Panc1 (cell line): ENCODE results near the gene PTRHD1.

Experiments used
- POLR2AphosphoS5 ChIP-seq: IDR thresholded peaks from 2 replicates; pipeline ENCODE4 v1.6.1; 2012; ENCODE audit warnings: mild to moderate bottlenecking, low read depth, low read length, moderate library complexity
- SIN3A ChIP-seq: IDR thresholded peaks from 2 replicates; pipeline ENCODE4 v1.6.1; 2012; ENCODE audit warnings: low read depth, mild to moderate bottlenecking, low read length, moderate library complexity, borderline replicate concordance; ENCODE audit not compliant: insufficient read depth
- TF ChIP-seq, protein P1 (sequence below): fragments of 450-650 bp; IDR thresholded peaks from 2 replicates; pipeline ENCODE4 v1.5.1; 2017; ENCODE audit warnings: mild to moderate bottlenecking

DNA sequence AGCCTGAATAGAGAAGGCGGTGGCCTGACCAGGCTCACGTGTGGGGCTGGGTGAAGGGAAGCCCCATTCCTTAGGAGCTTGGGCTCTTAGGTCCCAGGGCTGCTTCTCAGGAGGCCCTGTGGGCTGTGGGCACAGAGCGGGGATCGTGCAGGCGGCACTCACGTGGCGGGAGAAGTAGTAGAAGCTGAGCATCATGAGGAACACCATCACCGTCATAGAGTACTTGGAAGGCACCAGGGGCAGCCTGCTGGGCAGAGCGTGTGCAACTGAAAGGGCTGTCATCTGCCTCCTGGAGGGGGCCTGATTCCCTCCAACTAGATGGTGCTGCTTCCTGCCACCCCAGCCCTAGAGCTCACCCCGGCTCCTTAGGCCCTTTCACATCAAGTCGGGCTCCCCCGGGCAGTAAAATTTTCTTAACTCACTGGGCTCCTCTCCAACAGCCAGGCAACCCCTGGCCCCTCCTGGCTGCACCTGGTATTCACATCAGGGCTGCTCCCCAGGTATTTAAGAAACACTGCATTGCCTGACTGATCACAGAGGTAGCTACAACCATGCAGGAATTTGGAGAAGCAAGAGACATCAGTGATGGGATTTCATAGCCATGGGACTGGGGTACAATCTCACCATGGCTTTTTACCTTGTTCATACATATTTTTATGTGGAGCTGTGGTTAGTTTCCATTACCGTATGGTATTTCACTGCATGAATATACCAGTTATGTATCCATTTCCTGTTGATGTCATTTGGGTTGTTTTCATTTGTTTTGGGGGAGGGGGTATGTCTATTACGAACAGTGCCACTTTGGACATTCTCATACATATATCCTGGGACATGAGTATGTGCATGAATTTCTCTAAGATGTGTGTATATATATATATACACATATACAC is 32.9 kb upstream of the PTRHD1 start:
- TF ChIP-seq, protein P1, sequence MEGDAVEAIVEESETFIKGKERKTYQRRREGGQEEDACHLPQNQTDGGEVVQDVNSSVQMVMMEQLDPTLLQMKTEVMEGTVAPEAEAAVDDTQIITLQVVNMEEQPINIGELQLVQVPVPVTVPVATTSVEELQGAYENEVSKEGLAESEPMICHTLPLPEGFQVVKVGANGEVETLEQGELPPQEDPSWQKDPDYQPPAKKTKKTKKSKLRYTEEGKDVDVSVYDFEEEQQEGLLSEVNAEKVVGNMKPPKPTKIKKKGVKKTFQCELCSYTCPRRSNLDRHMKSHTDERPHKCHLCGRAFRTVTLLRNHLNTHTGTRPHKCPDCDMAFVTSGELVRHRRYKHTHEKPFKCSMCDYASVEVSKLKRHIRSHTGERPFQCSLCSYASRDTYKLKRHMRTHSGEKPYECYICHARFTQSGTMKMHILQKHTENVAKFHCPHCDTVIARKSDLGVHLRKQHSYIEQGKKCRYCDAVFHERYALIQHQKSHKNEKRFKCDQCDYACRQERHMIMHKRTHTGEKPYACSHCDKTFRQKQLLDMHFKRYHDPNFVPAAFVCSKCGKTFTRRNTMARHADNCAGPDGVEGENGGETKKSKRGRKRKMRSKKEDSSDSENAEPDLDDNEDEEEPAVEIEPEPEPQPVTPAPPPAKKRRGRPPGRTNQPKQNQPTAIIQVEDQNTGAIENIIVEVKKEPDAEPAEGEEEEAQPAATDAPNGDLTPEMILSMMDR, result no peak
- TF ChIP-seq SIN3A (no peak), POLR2AphosphoS5 (peak; percentile 51; the same call in 1 of the 2 replicates)
